K562 (cell line): ENCODE results near the gene ACE. TPM values are rescaled to one million over a fixed set of nuclear protein-coding genes. Genes with fewer than 3 reads are reported as not detected.
A peak's percentile ranks its signal among the peaks of the same experiment; 100 is the strongest.

Experiments
- ATAC-seq: fragments of 200-7000 bp; cut with Tn5 transposase; 3 replicates; pipeline ENCODE4 v1.9.1; 2020; ENCODE audit warnings: moderate library complexity
- BruUV-seq: library from RNA; stranded (reverse); fragments of 400-500 nt; replicated peaks from 2 replicates; lab custom pipeline; 2021; lab: Mats Ljungman, UMichigan
- CTCF ChIA-PET: fragments of 300-600 bp; formaldehyde crosslinking; extraction: SDS; loops from one replicate; lab custom pipeline; 2021; ENCODE audit warnings: low intra/inter-chr PET ratio; lab: Yijun Ruan, JAX
- POLR2A ChIA-PET: fragments of 300-600, 350-650 bp; sonication (Branson Sonifier 250); formaldehyde crosslinking; extraction: SDS; loops from one replicate; lab custom pipeline; 2021; ENCODE audit warnings: antibody characterized with exemption, inconsistent platforms; lab: Yijun Ruan, JAX
- DNase-seq, 4 experiments: peaks; one replicate each; pipeline versions ENCODE4 v3.0.0 to v3.0.0-alpha.2; 2011 to 2018; ENCODE audit warnings: low spot score in 3 of 4, mixed read lengths in 3 of 4; ENCODE audit errors: extremely low read depth in 1 of 4
- FAIRE-seq: peaks from 2 replicates; lab custom pipeline; 2011; peaks lifted over from hg19 to GRCh38; lab: Jason Lieb, UNC
- H2AFZ ChIP-seq: 2 replicates; pipeline ENCODE4 v1.6.0; 2011; ENCODE audit warnings: low read depth, low read length, control low read depth, inconsistent platforms
- H3K27ac ChIP-seq: fragments of 200-600 bp; 3 replicates; pipeline ENCODE4 v1.8.0; 2011; ENCODE audit warnings: low read depth, mild to moderate bottlenecking, control low read depth, inconsistent platforms, low read length, moderate library complexity, mixed read lengths; ENCODE audit errors: extremely low read depth
- H3K27me3 ChIP-seq, 2 experiments: fragments of 300-600 bp in 1 of 2; 2 replicates in 1 of 2; 3 replicates in 1 of 2; pipeline versions ENCODE4 v1.6.0 to v1.8.0; 2011; ENCODE audit warnings: inconsistent platforms in 2 of 2, low read length in 2 of 2, mild to moderate bottlenecking in 1 of 2, mixed read lengths in 1 of 2, moderate library complexity in 1 of 2; ENCODE audit not compliant: control insufficient read depth in 2 of 2, insufficient read depth in 2 of 2
- H3K36me3 ChIP-seq: fragments of 300-600 bp; 3 replicates; pipeline ENCODE4 v1.8.0; 2011; ENCODE audit warnings: mild to moderate bottlenecking, low read length, inconsistent platforms; ENCODE audit not compliant: control insufficient read depth, insufficient read depth
- H3K4me1 ChIP-seq, 2 experiments: fragments of 200-600 bp in 1 of 2; replicated peaks in 1 of 2; 2 replicates in 1 of 2; 3 replicates in 1 of 2; pipeline versions ENCODE4 v1.5.1 to v1.8.0; 2011; ENCODE audit warnings: inconsistent platforms in 2 of 2, low read length in 2 of 2, mild to moderate bottlenecking in 1 of 2, mixed read lengths in 1 of 2, moderate library complexity in 1 of 2; ENCODE audit not compliant: control insufficient read depth in 2 of 2, insufficient read depth in 2 of 2
- H3K4me2 ChIP-seq: 2 replicates; pipeline ENCODE4 v1.6.1; 2011; ENCODE audit warnings: low read length, control low read depth, inconsistent platforms, mixed read lengths; ENCODE audit not compliant: insufficient read depth
- H3K4me3 ChIP-seq: fragments of 200-600 bp; sonication (generic), shearing (Covaris generic); 2 replicates; pipeline ENCODE4 v1.5.1; 2016; ENCODE audit warnings: control low read depth, inconsistent platforms
- H3K79me2 ChIP-seq: fragments of 200-600 bp; 3 replicates; pipeline ENCODE4 v1.8.0; 2011; ENCODE audit warnings: low read length, inconsistent platforms; ENCODE audit not compliant: control insufficient read depth, insufficient read depth
- H3K9ac ChIP-seq, 2 experiments: 2 replicates each; pipeline versions ENCODE4 v1.6.0 to v1.6.1; 2011; ENCODE audit warnings: low read depth in 2 of 2, low read length in 2 of 2, control low read depth in 1 of 2, inconsistent platforms in 1 of 2, mild to moderate bottlenecking in 1 of 2, mixed read lengths in 1 of 2; ENCODE audit not compliant: insufficient read depth in 1 of 2
- H3K9me1 ChIP-seq: one replicate; pipeline ENCODE4 v1.6.0; 2011; ENCODE audit warnings: inconsistent platforms, mild to moderate bottlenecking, low read length, moderate library complexity; ENCODE audit not compliant: control insufficient read depth, insufficient read depth
- H3K9me3 ChIP-seq: replicated peaks from 2 replicates; pipeline ENCODE4 v1.5.1; 2011; ENCODE audit warnings: low read depth, low read length, inconsistent platforms; ENCODE audit not compliant: control insufficient read depth, insufficient read depth
- H4K20me1 ChIP-seq: replicated peaks from 2 replicates; pipeline ENCODE4 v1.6.1; 2011; ENCODE audit warnings: low read length, inconsistent platforms, mixed read lengths; ENCODE audit not compliant: control insufficient read depth, insufficient read depth
- ATF1 ChIP-seq, 2 experiments: fragments of 450-650 bp in 1 of 2; IDR thresholded peaks; 2 replicates each; pipeline ENCODE4 v1.6.1; 2016; ENCODE audit warnings: missing compliant biosample characterization in 1 of 2, missing genetic modification characterization in 1 of 2
- ETV1 ChIP-seq: fragments of 450-650 bp; conservative IDR thresholded peaks from 2 replicates; pipeline ENCODE4 v1.6.1; 2016; ENCODE audit warnings: missing genetic modification characterization, control low read depth, low read depth, missing compliant biosample characterization
- FOSL1 ChIP-seq: fragments of 200-800 bp; sonication (Bioruptor generic); conservative IDR thresholded peaks from 2 replicates; pipeline ENCODE4 v1.6.1; 2016; ENCODE audit warnings: missing genetic modification characterization, missing compliant biosample characterization
- HDAC8 ChIP-seq: fragments of 450-650 bp; IDR thresholded peaks from 2 replicates; pipeline ENCODE4 v1.6.1; 2016; ENCODE audit warnings: mild to moderate bottlenecking, missing genetic modification characterization, moderate library complexity, missing compliant biosample characterization
- MBD1 ChIP-seq: fragments of 250-450 bp; sonication (Bioruptor Pico); IDR thresholded peaks from 2 replicates; pipeline ENCODE4 v1.8.0; 2022; ENCODE audit warnings: inconsistent platforms
- PATZ1 ChIP-seq: fragments of 250-450 bp; sonication (Bioruptor Pico); IDR thresholded peaks from 2 replicates; pipeline ENCODE4 v1.5.0; 2020; ENCODE audit warnings: mild to moderate bottlenecking, borderline replicate concordance
- RBM25 ChIP-seq: fragments of 200-400 bp; formaldehyde crosslinking; IDR thresholded peaks from 2 replicates; pipeline ENCODE4 v1.6.1; 2018; ENCODE audit warnings: low read length, low read depth, moderate library complexity; ENCODE audit not compliant: severe bottlenecking
- ZBTB43 ChIP-seq: sonication (generic); formaldehyde crosslinking; IDR thresholded peaks from 2 replicates; pipeline ENCODE4 v1.8.0; 2023; ENCODE audit warnings: mild to moderate bottlenecking, missing genetic modification reagents
- ZNF140 ChIP-seq: fragments of 250-450 bp; sonication (Bioruptor Pico); IDR thresholded peaks from 2 replicates; pipeline ENCODE4 v1.8.0; 2021; ENCODE audit warnings: moderate library complexity, mild to moderate bottlenecking, inconsistent platforms
- WGBS: fragments of 100-300 bp; shearing (Covaris generic); methylation state at CpG from one replicate; pipeline ENCODE4 v1.1.6; 2016; ENCODE audit warnings: low coverage, mixed read lengths; ENCODE audit not compliant: insufficient coverage; ENCODE audit errors: missing lambda C conversion rate; 5-methylcytosine and 5-hydroxymethylcytosine counted together
- in situ Hi-C: fragments of 300-500 bp; cut with MboI; formaldehyde crosslinking; loops from 4 replicates; pipeline ENCODE4 v1.15.0; 2018; ENCODE audit warnings: inconsistent platforms, mixed read lengths
- intact Hi-C: fragments of 100-400 bp; cut with micrococcal nuclease; formaldehyde crosslinking; loops from 2 replicates; pipeline ENCODE4 v1.14.2; 2022
- polyA plus RNA-seq, 8 experiments: library from polyadenylated mRNA; depleted of rRNA in 4 of 8; stranded (reverse) in 5 of 8; unstranded in 3 of 8; fragments of >200 nt; fragmentation: Nextera tagmentation in 2 of 8; fragmentation: Illumina TruSeq in 1 of 8; extraction: Ambion mirVana in 2 of 8; extraction: Trizol in 1 of 8; gene quantifications; 2 replicates each; pipeline versions ENCODE4 v1.2.1 to v1.2.3, GENCODE V29; 2011 to 2014; ENCODE audit warnings: inconsistent platforms in 1 of 8, missing spikeins in 1 of 8
- total RNA-seq, 7 experiments: library from RNA; depleted of rRNA in 6 of 7; stranded (reverse); fragments of >200 nt in 6 of 7; fragmentation: Illumina TruSeq in 2 of 7; extraction: Trizol in 2 of 7; gene quantifications; 2 replicates each; pipeline versions ENCODE4 v1.2.1 to v1.2.3, GENCODE V29; 2011 to 2021; ENCODE audit warnings: low replicate concordance in 1 of 7

ACE gene
- total and polyA plus RNA-seq, 9 of the 15 experiments (the other 6 are each of a cell fraction or from before 2014, with no cell fraction given): 0.07 to 2.5 (median 0.47) TPM; not detected in 1

- H3K27ac ChIP-seq: no peak overlapping the region
- H3K4me1 ChIP-seq: no peaks in the 10 kb centered on the region
- intact Hi-C loops: no loop called here
- BruUV-seq: no TSS peak
- no peaks in the 10 kb centered on the region for H3K9me1 ChIP-seq
- TF ChIP-seq FOSL1 (tag) (no peak), RBM25 (peak; percentile 34), ATF1 (CRISPR knock-in tag; IDR thresholded peaks at IDR 0.05) (no peak), ATF1 (tag; IDR thresholded peaks at IDR 0.05) (0 out of 2 replicates have a peak, but pooled peaks have one; percentile 11)
- TF ChIP-seq, all 486 proteins: peak for 2
- no peak overlapping the region for H3K4me2 ChIP-seq
- CTCF ChIA-PET: interaction anchor here (0.5 kb wide), 1 partner anchor 262 kb away, joined by 3 read pairs; no protein-coding TSS in a partner anchor
- no peaks in the 10 kb centered on the region for H3K36me3 ChIP-seq
- DNase-seq (no peak), ATAC-seq (no peak), FAIRE-seq (no peak)
- POLR2A ChIA-PET: interaction anchor here (1.1 kb wide), 1 partner anchor 75 kb away, joined by 3 read pairs; no protein-coding TSS in a partner anchor
- no peak overlapping the region for H3K9ac ChIP-seq
- peaks cover 6% of the 10 kb centered on the region for H4K20me1 ChIP-seq
- WGBS: 0% methylated on average over 3 of the region's 3 CpGs
- H3K4me3 ChIP-seq: no peak overlapping the region
- in situ Hi-C loops: no loop called here
- H2AFZ ChIP-seq: no peak overlapping the region
- no peaks in the 10 kb centered on the region for H3K79me2 ChIP-seq
- peaks cover 41 to 64% of the 10 kb centered on the region in 2 experiments for H3K27me3 ChIP-seq
- 0 out of 2 replicates have a peak, but pooled peaks cover 2% of the 10 kb centered on the region for H3K9me3 ChIP-seq
These were observed 29.8 kb downstream of the ACE start for GRCh38 chr17:63506627-63507026.

- FAIRE-seq (no peak), DNase-seq (no peak), ATAC-seq (no peak)
- Histone ChIP-seq H3K4me1 (no peaks in the 10 kb centered on the region; a peak in 1 of 5 replicates), H3K9me3 (no peaks in the 10 kb centered on the region), H3K9ac (no peak overlapping the region), H3K9me1 (no peaks in the 10 kb centered on the region), H3K4me3 (no peak overlapping the region), H3K79me2 (no peaks in the 10 kb centered on the region), H3K27ac (no peak overlapping the region), H3K27me3 (peaks cover 42 to 69% of the 10 kb centered on the region in 2 experiments), H3K4me2 (no peak overlapping the region), H3K36me3 (no peaks in the 10 kb centered on the region), H2AFZ (no peak overlapping the region), H4K20me1 (peaks cover 6% of the 10 kb centered on the region)
- no peak for TF ChIP-seq PATZ1 (CRISPR knock-in tag)
- no peak for TF ChIP-seq ETV1 (tag)
- TF ChIP-seq MBD1: no peak
- no peak for TF ChIP-seq ZNF140 (CRISPR knock-in tag)
- no peak for TF ChIP-seq HDAC8 (tag)
- no peak for TF ChIP-seq ZBTB43 (CRISPR knock-in tag)
- in situ Hi-C loops (no loop called here), intact Hi-C loops (no loop called here)
- ChIA-PET CTCF (no interaction called here), POLR2A (interaction anchor here (0.7 to 1.0 kb wide), 3 partner anchors 12 to 848 kb away, joined by 3 read pairs; partner anchors contain the start of gene KCNH6)
- WGBS: 6% methylated on average over 8 of the region's 8 CpGs
- BruUV-seq: no TSS peak
These were observed 34.5 kb downstream of the ACE start for GRCh38 chr17:63511331-63511730.
